Measurements from ENCODE around the gene POU2F2. TPM values are rescaled to one million over a fixed set of nuclear protein-coding genes. Genes with fewer than 3 reads are reported as not detected.

POU2F2 gene
- total RNA-seq, 1 donor from 2014 or later: 1.2 TPM

- intact Hi-C loops (cut with micrococcal nuclease): no loop called here
- H3K36me3 ChIP-seq: no peaks in the 10 kb centered on the region
- DNase-seq: no peak
- no peak for TF ChIP-seq CTCF (IDR thresholded peaks at IDR 0.05; ENCODE audit: borderline replicate concordance)
- H3K4me3 ChIP-seq: no peak overlapping the region
- no peaks in the 10 kb centered on the region for H3K9me3 ChIP-seq (replicated peaks)
- peaks cover 99% of the 10 kb centered on the region for H3K27me3 ChIP-seq (ENCODE audit: low read depth)
- no peak overlapping the region for H3K27ac ChIP-seq (replicated peaks)
- no peaks in the 10 kb centered on the region for H3K4me1 ChIP-seq
These were observed 18.7 kb upstream of the POU2F2 start for GRCh38 chr19:42150911-42151361.

GRCh38 chr19:42150364-42150763 lies 18.1 kb upstream of the POU2F2 start:
- Histone ChIP-seq H3K27ac (replicated peaks) (no peak overlapping the region), H3K27me3 (ENCODE audit: low read depth) (peaks cover 99% of the 10 kb centered on the region), H3K36me3 (no peaks in the 10 kb centered on the region), H3K4me1 (no peaks in the 10 kb centered on the region), H3K9me3 (replicated peaks) (no peaks in the 10 kb centered on the region), H3K4me3 (no peak overlapping the region)
- DNase-seq: no peak
- intact Hi-C loops (cut with micrococcal nuclease): no loop called here
- no peak for TF ChIP-seq CTCF (IDR thresholded peaks at IDR 0.05; ENCODE audit: borderline replicate concordance)

- H3K27me3 ChIP-seq (ENCODE audit: low read depth): peaks cover 99% of the 10 kb centered on the region
- DNase-seq: no peak
- intact Hi-C loops (cut with micrococcal nuclease): no loop called here
These were observed 17.4 kb upstream of the POU2F2 start for GRCh38 chr19:42149447-42150202.

GRCh38 chr19:42148266-42148665 lies 16.0 kb upstream of the POU2F2 start:
- H3K27ac ChIP-seq (replicated peaks): no peak overlapping the region
- H3K4me3 ChIP-seq: no peak overlapping the region
- intact Hi-C loops (cut with micrococcal nuclease): no loop called here
- no peaks in the 10 kb centered on the region for H3K36me3 ChIP-seq
- H3K4me1 ChIP-seq: no peaks in the 10 kb centered on the region
- H3K9me3 ChIP-seq (replicated peaks): no peaks in the 10 kb centered on the region
- no peak for DNase-seq
- TF ChIP-seq CTCF (IDR thresholded peaks at IDR 0.05; ENCODE audit: borderline replicate concordance): no peak
- H3K27me3 ChIP-seq (ENCODE audit: low read depth): peaks cover 100% of the 10 kb centered on the region

More at GRCh38 chr19:42149447-42150202, 17.4 kb upstream of the POU2F2 start:
- Histone ChIP-seq H3K36me3 (no peaks in the 10 kb centered on the region), H3K4me3 (no peak overlapping the region), H3K27ac (replicated peaks) (no peak overlapping the region), H3K4me1 (no peaks in the 10 kb centered on the region), H3K9me3 (replicated peaks) (no peaks in the 10 kb centered on the region)
- TF ChIP-seq CTCF (IDR thresholded peaks at IDR 0.05; ENCODE audit: borderline replicate concordance): no peak

- TF ChIP-seq CTCF (IDR thresholded peaks at IDR 0.05; ENCODE audit: borderline replicate concordance): no peak
- H3K27me3 ChIP-seq (ENCODE audit: low read depth): peaks cover 71% of the 10 kb centered on the region
- intact Hi-C loops (cut with micrococcal nuclease): no loop called here
These were observed 11.3 kb upstream of the POU2F2 start for GRCh38 chr19:42143341-42144234.

More at GRCh38 chr19:42143341-42144234, 11.3 kb upstream of the POU2F2 start:
- Histone ChIP-seq H3K9me3 (replicated peaks) (no peaks in the 10 kb centered on the region), H3K36me3 (no peaks in the 10 kb centered on the region), H3K27ac (replicated peaks) (no peak overlapping the region), H3K4me1 (no peaks in the 10 kb centered on the region), H3K4me3 (no peak overlapping the region)
- no peak for DNase-seq

All from left ventricle myocardium inferior (tissue), 1 donor.